ENCODE measurements around the gene PARP15. TPM values are rescaled to one million over a fixed set of nuclear protein-coding genes. Genes with fewer than 3 reads are reported as not detected.

PARP15 gene
- total RNA-seq, 1 donor from 2014 or later, result 0.09 TPM

GRCh38 chr3:122665881-122666280 is 88.4 kb downstream of the PARP15 start:
- H3K9me3 ChIP-seq (ENCODE audit: insufficient read depth, low read depth, low read length), result peaks cover 3% of the 10 kb centered on the region
- H3K9ac ChIP-seq (ENCODE audit: low read length), result no peak overlapping the region
- FAIRE-seq (no peak), DNase-seq (ENCODE audit: low read depth) (no peak)
- Mint-ChIP-seq H3K4me3 (ENCODE audit: unreplicated experiment) (no peak overlapping the region), H3K4me1 (ENCODE audit: low read depth, unreplicated experiment) (peaks cover 9% of the 10 kb centered on the region), H3K36me3 (ENCODE audit: low read depth, unreplicated experiment) (peaks cover 4% of the 10 kb centered on the region), H3K27me3 (ENCODE audit: low read depth, unreplicated experiment) (peaks cover 6% of the 10 kb centered on the region), H3K9me3 (ENCODE audit: unreplicated experiment) (peaks cover 4% of the 10 kb centered on the region), H3K27ac (ENCODE audit: unreplicated experiment) (no peak overlapping the region)
- no peak overlapping the region for H3K27ac ChIP-seq (ENCODE audit: low read depth, low read length)
- no peak overlapping the region for H3K4me2 ChIP-seq (ENCODE audit: low read length)
- H2AFZ ChIP-seq (ENCODE audit: low read depth, low read length), result no peak overlapping the region
- no peak overlapping the region for H3K4me3 ChIP-seq (ENCODE audit: insufficient read depth, low read depth, low read length)
- no peaks in the 10 kb centered on the region for H3K4me1 ChIP-seq (ENCODE audit: insufficient read depth, low read length)
- no peaks in the 10 kb centered on the region for H3K27me3 ChIP-seq (ENCODE audit: insufficient read depth, low read length)
- H4K20me1 ChIP-seq (ENCODE audit: insufficient read depth, low read length), result no peaks in the 10 kb centered on the region
- TF ChIP-seq EZH2 (IDR thresholded peaks at IDR 0.05; ENCODE audit: insufficient read depth, low read length), result no peak
- no peak for TF ChIP-seq CTCF (IDR thresholded peaks at IDR 0.05; ENCODE audit: insufficient read depth, low read depth, low read length)
- H3K79me2 ChIP-seq (ENCODE audit: insufficient read depth, low read length), result no peaks in the 10 kb centered on the region
- H3K36me3 ChIP-seq (ENCODE audit: insufficient read depth, low read length), result no peaks in the 10 kb centered on the region

GRCh38 chr3:122668930-122669730 is 91.7 kb downstream of the PARP15 start:
- FAIRE-seq (no peak), DNase-seq (ENCODE audit: low read depth) (peak; percentile 72)
- Histone ChIP-seq H3K36me3 (ENCODE audit: insufficient read depth, low read length) (no peaks in the 10 kb centered on the region), H3K9ac (ENCODE audit: low read length) (no peak overlapping the region), H3K4me3 (ENCODE audit: insufficient read depth, low read depth, low read length) (no peak overlapping the region), H2AFZ (ENCODE audit: low read depth, low read length) (no peak overlapping the region), H3K27ac (ENCODE audit: low read depth, low read length) (no peak overlapping the region), H3K4me2 (ENCODE audit: low read length) (no peak overlapping the region), H3K4me1 (ENCODE audit: insufficient read depth, low read length) (no peaks in the 10 kb centered on the region), H3K27me3 (ENCODE audit: insufficient read depth, low read length) (no peaks in the 10 kb centered on the region), H3K9me3 (ENCODE audit: insufficient read depth, low read depth, low read length) (no peaks in the 10 kb centered on the region), H4K20me1 (ENCODE audit: insufficient read depth, low read length) (no peaks in the 10 kb centered on the region), H3K79me2 (ENCODE audit: insufficient read depth, low read length) (no peaks in the 10 kb centered on the region)
- Mint-ChIP-seq H3K27ac (ENCODE audit: unreplicated experiment) (peak overlapping the region; percentile 26), H3K36me3 (ENCODE audit: low read depth, unreplicated experiment) (no peaks in the 10 kb centered on the region), H3K4me1 (ENCODE audit: low read depth, unreplicated experiment) (peaks cover 9% of the 10 kb centered on the region), H3K9me3 (ENCODE audit: unreplicated experiment) (no peaks in the 10 kb centered on the region), H3K27me3 (ENCODE audit: low read depth, unreplicated experiment) (no peaks in the 10 kb centered on the region), H3K4me3 (ENCODE audit: unreplicated experiment) (no peak overlapping the region)
- TF ChIP-seq CTCF (IDR thresholded peaks at IDR 0.05; ENCODE audit: insufficient read depth, low read depth, low read length), result no peak
- no peak for TF ChIP-seq EZH2 (IDR thresholded peaks at IDR 0.05; ENCODE audit: insufficient read depth, low read length)

GRCh38 chr3:122671553-122671952 is 94.1 kb downstream of the PARP15 start:
- Histone ChIP-seq H3K27ac (ENCODE audit: low read depth, low read length) (no peak overlapping the region), H3K36me3 (ENCODE audit: insufficient read depth, low read length) (no peaks in the 10 kb centered on the region), H3K4me2 (ENCODE audit: low read length) (no peak overlapping the region), H4K20me1 (ENCODE audit: insufficient read depth, low read length) (no peaks in the 10 kb centered on the region), H3K9me3 (ENCODE audit: insufficient read depth, low read depth, low read length) (no peaks in the 10 kb centered on the region), H3K4me1 (ENCODE audit: insufficient read depth, low read length) (peaks cover under 1% of the 10 kb centered on the region), H3K79me2 (ENCODE audit: insufficient read depth, low read length) (no peaks in the 10 kb centered on the region), H3K27me3 (ENCODE audit: insufficient read depth, low read length) (no peaks in the 10 kb centered on the region), H2AFZ (ENCODE audit: low read depth, low read length) (no peak overlapping the region), H3K9ac (ENCODE audit: low read length) (no peak overlapping the region), H3K4me3 (ENCODE audit: insufficient read depth, low read depth, low read length) (no peak overlapping the region)
- Mint-ChIP-seq H3K9me3 (ENCODE audit: unreplicated experiment) (no peaks in the 10 kb centered on the region), H3K36me3 (ENCODE audit: low read depth, unreplicated experiment) (no peaks in the 10 kb centered on the region), H3K4me3 (ENCODE audit: unreplicated experiment) (no peak overlapping the region), H3K27ac (ENCODE audit: unreplicated experiment) (no peak overlapping the region), H3K27me3 (ENCODE audit: low read depth, unreplicated experiment) (no peaks in the 10 kb centered on the region), H3K4me1 (ENCODE audit: low read depth, unreplicated experiment) (peaks cover 9% of the 10 kb centered on the region)
- DNase-seq (ENCODE audit: low read depth) (no peak), FAIRE-seq (no peak)
- TF ChIP-seq CTCF (IDR thresholded peaks at IDR 0.05; ENCODE audit: insufficient read depth, low read depth, low read length), result no peak
- TF ChIP-seq EZH2 (IDR thresholded peaks at IDR 0.05; ENCODE audit: insufficient read depth, low read length), result no peak

All from astrocyte (in vitro differentiated cells and primary cell).